NCI-H345 (cell line): ENCODE data around the gene SRL.
"Not testable (repeated sequence)": the region's sequence is repeated elsewhere in the genome, so short reads cannot be mapped to it uniquely, and the experiment has no call there.

ENCODE experiments used
- DNase-seq: peaks from one replicate; lab custom pipeline; 2025; lab: John Stamatoyannopoulos, UW

The SRL gene

DNA sequence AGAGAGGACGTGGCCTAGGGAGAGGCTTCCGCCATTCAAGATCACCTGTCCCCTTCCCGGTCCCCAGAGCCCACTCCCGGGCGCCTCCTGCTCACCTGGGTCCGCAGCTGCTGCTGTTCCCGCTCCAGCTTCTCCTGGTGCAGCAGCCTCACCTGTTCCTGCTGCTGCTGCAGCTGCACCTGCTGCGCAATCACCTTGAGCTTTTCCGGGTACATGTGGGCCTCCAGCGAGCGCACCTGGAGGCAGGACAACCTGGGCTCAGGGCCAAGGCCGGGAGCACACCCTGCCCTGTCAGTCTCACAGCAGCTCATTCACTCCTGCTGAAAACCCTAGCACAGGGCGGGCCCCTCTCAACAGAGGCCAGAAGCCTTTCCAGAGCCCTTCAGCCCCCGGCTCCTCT, 18.5 kb upstream of the SRL start:
- peak; percentile 97 for DNase-seq

GRCh38 chr16:4257646-4258556, 16.0 kb upstream of the SRL start:
- DNase-seq, result no peak

- peak; percentile 99 for DNase-seq
Measured at GRCh38 chr16:4253394-4254150, 11.7 kb upstream of the SRL start.

GRCh38 chr16:4253012-4253393, 11.1 kb upstream of the SRL start:
- not testable (repeated sequence) for DNase-seq

- no peak for DNase-seq
Measured at GRCh38 chr16:4249530-4250308, 7.8 kb upstream of the SRL start.

DNA sequence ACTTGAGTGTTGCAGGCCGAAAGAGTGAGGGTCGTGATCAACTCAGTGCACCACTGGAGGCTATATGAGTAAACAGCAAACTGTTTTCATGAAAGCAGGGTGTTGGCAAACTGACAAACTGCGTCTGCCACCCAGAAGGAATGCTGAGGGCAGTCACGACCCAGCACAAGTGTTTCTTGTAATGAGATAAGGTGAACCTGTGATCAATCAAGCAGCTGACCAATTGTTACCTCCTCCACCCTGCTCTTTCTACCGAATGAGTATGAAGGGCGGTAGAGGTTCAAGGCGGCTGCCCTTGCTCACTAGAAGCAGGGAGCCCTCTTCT, 5.5 kb upstream of the SRL start:
- peak; percentile 52 for DNase-seq

DNA sequence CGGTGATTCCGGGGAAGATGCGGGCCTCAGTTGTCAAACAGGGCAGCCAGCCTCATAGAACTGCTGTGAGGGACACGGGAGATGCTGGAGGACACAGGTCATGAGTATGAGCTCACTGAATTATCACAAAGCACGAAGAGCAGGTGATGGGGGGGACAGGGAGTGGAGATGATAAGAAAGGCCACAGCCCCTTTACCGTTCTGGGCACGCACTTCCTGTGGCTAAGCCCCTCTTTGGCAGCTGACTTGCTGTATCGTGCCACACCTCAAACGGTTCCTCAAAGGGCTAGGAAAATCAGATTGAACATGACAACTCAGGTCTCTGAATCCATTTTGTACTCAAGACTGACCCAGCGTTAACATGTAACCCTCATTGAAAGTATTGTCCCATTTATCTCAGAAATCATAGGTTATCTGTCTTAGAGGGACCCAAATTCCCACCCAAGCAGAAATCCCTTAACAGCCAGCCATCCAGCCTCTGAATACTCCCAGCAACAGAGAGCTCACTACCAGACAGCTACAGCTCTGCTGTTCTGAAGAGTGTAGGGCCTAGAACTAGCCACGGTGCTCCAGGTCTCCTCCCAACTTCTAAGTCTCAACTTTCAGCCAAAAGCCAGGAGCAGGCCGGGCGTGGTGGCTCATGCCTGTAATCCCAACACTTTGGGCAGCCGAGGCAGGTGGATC, 5.0 kb upstream of the SRL start:
- no peak for DNase-seq

DNA sequence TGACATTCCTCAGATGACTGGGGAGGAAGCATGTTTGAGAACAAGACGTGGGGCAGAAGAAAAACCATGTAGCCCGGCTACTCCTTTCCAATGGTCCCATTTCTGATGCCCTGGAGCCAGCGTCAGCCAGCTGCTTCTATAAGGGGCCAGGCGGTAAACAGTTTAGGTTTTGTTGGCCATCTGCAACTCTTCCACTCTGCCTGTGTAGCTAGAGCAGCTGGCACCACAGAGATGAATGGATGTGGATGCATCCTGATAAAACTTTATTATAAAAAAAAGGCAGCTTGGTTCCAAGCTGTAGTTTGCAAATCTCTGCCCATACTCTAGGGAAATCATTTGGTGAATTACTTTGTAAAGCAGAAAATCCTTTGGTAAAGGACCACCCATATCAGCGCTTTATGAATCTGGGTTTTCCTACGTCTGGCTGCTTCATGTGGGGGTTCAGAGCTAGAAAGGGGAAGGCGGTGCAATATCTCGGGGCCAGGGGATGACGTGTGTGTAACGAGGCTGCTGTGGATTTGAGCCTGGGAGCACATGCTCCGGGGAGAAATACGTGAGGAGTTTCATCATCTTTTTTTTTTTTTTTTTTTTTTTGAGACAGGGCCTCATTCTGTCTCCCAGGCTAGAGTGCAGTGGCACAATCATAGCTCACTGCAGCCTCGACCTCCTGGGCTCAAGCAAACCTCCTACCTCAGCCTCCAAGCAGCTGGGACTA, 3.4 kb upstream of the SRL start:
- DNase-seq, result peak; percentile 48

- DNase-seq, result no peak
Measured at GRCh38 chr16:4244254-4245076, 2.6 kb upstream of the SRL start.

DNA sequence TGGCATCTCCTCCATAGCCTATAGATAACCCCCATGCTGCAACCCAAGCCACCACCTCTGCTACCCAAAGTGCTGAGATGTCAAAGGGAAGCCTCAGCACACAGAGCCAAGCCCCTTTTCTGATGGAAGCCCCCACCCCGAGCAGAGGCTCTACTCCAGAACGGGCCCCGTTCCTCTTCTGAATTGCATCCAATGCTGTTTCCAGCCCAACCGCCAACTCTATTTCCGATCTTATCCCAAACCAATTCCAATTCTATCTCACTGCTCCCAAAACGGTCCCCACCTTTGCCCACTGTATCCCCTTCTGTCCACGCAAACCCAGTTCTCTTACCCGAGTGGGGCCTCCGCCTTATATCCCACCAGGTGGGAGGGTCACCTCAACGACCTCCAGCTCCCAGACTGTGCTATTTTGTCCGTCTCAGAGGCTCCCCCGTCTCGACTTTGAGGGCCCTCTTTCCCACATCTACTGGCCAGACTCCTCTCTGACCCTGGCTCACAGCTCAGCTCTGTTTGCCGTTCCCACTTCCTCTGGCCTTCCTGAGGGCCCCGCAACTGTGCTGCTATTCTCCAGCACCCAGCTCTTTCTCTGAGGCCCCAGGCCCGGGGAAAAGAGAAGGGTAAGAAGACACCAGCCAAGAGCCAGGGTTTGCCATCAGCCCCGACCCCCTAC, 487 bp downstream of the SRL start:
- no peak for DNase-seq

DNA sequence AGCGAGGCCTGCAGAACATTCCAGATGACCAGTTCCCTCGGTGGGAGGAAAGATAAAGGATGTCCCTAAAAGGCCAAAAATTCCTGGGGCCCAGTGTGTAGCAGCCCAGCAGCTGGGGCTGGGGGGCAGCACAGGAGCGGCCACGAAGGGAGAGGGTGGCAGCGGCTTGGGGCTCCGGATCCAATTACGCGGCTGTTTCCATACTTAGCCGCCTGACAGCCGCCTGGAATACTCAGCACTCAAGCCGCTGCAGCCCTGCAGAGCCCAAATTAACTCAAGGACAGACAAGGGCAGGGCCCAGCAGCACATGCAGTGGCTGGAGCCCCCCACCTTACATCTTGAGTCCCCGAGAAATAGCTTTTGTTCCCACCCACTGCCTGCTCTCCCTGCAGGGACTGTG, 1.3 kb downstream of the SRL start:
- no peak for DNase-seq

GRCh38 chr16:4239682-4240175, 2.2 kb downstream of the SRL start:
- DNase-seq, result no peak

DNA sequence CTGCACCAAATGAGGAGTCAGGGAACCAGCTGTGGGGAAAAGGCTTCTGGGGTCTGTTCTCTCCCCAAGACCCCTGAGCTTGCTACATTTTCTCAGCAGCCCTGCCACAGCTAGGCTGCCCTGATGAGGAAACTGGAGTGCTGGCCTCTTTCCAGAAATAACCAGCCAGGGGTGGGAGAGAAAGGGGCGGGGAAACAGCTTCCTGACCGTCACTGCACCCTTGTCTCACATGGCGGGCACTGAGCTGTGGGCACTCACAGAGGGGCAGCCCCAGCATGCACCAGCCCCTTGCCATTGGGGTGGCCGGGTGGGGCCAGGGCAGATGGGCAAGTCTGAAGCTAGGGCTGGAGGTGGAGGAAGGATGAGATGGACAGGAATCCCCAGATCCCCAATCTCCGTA, 2.9 kb downstream of the SRL start:
- peak; percentile 11 for DNase-seq

DNA sequence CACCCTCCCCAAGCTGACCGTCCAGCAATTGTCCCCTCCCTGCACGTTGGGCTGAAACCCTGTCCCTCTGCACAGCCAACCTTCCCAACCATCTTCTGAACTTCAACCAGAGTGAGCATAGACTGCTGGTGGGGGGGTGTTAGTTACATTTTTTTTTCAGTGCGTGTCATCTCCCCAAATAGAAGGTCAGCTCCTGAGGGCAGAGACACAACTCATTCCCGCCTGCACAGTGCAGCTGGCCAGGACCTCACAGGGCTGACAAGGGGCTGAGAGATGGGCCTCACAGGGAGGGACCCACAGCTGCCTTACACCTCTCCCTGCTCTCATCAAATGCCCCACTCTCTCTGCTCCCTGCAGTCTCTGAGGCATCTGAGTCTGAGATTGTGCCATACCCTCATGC, 8.4 kb downstream of the SRL start:
- DNase-seq, result no peak

DNA sequence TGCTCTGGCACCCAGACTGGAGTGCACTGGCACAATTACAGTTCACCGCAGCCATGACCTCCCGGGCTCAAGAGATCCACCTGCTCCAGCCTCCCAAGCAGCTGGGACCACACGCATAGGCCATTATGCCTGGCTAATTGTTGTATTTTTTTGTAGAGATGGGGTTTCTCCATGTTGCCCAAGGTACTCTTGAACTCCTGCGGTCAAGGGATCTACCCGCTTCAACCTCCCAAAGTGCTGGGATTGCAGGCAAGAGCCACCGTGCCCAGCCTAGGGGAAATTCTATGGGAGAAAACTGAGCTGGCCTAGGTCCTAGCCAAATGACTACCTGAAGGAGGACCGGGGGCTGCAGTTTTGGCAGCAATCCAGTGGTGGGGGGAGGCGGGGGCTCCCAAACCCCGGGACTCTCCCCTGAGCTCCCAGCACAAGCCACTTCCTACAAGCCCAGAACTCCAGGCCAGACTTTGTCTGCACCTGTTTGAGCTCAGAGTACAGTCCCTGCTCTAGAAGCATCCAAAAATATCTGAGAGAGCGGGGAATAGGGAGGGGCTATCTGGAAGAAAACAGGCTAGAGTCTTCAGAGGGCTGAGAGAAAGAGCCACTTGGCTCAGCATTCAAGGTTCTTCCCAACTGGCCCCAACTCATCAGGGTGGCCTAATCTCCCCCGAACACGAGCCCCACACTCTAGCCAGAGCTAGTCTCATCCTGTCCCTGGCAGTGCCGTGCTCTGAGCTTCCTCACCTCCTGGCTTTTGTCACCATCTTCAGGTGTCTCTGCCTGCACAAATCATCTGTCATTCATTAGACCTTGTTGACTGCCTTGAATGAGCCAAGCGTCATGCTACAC, 9.1 kb downstream of the SRL start:
- peak; percentile 31 for DNase-seq

- DNase-seq, result no peak
Measured at GRCh38 chr16:4231886-4232285, 10.0 kb downstream of the SRL start.

DNA sequence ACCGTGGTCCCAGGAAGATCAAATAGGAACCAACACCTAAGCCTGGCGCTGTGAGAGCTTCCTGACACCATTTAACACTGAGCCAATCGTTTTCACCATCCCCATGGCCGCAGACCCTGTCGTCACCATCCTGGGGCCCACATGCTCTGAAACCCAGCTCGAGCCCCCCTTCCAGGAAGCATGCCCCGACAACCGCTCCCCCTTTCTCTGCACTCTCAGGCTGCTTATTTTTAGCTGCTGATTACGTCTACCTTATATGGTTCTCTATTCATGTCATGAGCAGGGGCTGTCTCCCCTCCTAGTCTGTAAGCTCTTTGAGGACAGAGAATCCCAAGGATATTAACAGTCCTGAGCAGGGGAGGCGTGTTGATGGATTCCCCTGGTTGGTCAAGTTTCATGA, 10.5 kb downstream of the SRL start:
- DNase-seq, result no peak

DNA sequence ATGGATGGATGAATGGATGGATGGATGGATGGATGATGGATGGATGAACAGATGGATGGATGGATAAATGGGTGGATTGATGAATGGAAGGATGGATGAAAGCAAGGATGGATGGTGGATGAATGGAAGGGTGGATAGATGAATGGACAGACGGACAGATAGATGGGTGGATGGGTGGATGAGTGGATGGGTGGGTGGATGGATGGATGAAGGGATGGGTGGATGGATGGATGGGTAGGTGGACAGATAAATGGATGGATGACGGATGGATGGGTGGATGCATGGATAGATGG, 14.9 kb downstream of the SRL start:
- no peak for DNase-seq
